HEK293 (cell line): ENCODE data around the gene ATP5MC2.

Experiments
- CTCF ChIA-PET: fragments of 350-600 bp; formaldehyde crosslinking; extraction: SDS; loops from one replicate; lab custom pipeline; 2021; ENCODE audit warnings: antibody characterized with exemption; lab: Yijun Ruan, JAX
- POLR2A ChIA-PET: fragments of 300-600 bp; formaldehyde crosslinking; extraction: SDS; loops from one replicate; lab custom pipeline; 2020; ENCODE audit warnings: antibody characterized with exemption, inconsistent platforms; lab: Yijun Ruan, JAX
- H3K27ac ChIP-seq: fragments of 200-500 bp; sonication (Bioruptor generic); 2 replicates; pipeline ENCODE4 v1.5.1; 2014; ENCODE audit warnings: low read depth, low read length, control low read depth, inconsistent platforms; ENCODE audit errors: extremely low read depth
- H3K36me3 ChIP-seq, 2 experiments: fragments of 200-500 bp in 1 of 2; sonication (Bioruptor generic) in 1 of 2; 1 replicate in 1 of 2; 2 replicates in 1 of 2; pipeline ENCODE4 v1.5.1; 2014 to 2017; ENCODE audit warnings: inconsistent platforms in 2 of 2, low read length in 2 of 2; ENCODE audit not compliant: control insufficient read depth in 2 of 2, insufficient read depth in 1 of 2
- H3K4me1 ChIP-seq: fragments of 200-500 bp; sonication (Bioruptor generic); 2 replicates; pipeline ENCODE4 v1.5.1; 2014; ENCODE audit warnings: mild to moderate bottlenecking, low read length, inconsistent platforms; ENCODE audit not compliant: control insufficient read depth, insufficient read depth
- H3K4me3 ChIP-seq: 2 replicates; pipeline ENCODE4 v1.5.1; 2011; ENCODE audit warnings: low read depth, mild to moderate bottlenecking, control low read depth, low read length, moderate library complexity
- H3K9me3 ChIP-seq: fragments of 200-500 bp; sonication (Bioruptor generic); 2 replicates; pipeline ENCODE4 v1.5.1; 2014; ENCODE audit warnings: low read depth, low read length, inconsistent platforms; ENCODE audit not compliant: control insufficient read depth, insufficient read depth
- GLI4 ChIP-seq: fragments of 450-650 bp; formaldehyde crosslinking; IDR thresholded peaks from 2 replicates; pipeline ENCODE4 v1.5.1; 2016; ENCODE audit warnings: missing biosample characterization, missing genetic modification characterization
- GLIS2 ChIP-seq: fragments of 450-650 bp; formaldehyde crosslinking; IDR thresholded peaks from 2 replicates; pipeline ENCODE4 v1.5.1; 2016; ENCODE audit warnings: missing biosample characterization, missing genetic modification characterization
- IKZF3 ChIP-seq: fragments of 450-650 bp; IDR thresholded peaks from 2 replicates; pipeline ENCODE4 v1.5.0; 2018; ENCODE audit warnings: missing biosample characterization, mild to moderate bottlenecking, missing genetic modification characterization, moderate library complexity
- KLF1 ChIP-seq: fragments of 450-650 bp; formaldehyde crosslinking; IDR thresholded peaks from 2 replicates; pipeline ENCODE4 v1.5.1; 2016; ENCODE audit warnings: missing biosample characterization, missing genetic modification characterization
- OSR2 ChIP-seq: fragments of 450-650 bp; formaldehyde crosslinking; IDR thresholded peaks from 2 replicates; pipeline ENCODE4 v1.5.1; 2016; ENCODE audit warnings: missing biosample characterization, missing genetic modification characterization
- ZFHX2 ChIP-seq: fragments of 450-650 bp; formaldehyde crosslinking; conservative IDR thresholded peaks from 2 replicates; pipeline ENCODE4 v1.5.1; 2016; ENCODE audit warnings: missing biosample characterization, missing genetic modification characterization
- ZIC2 ChIP-seq: fragments of 450-650 bp; formaldehyde crosslinking; IDR thresholded peaks from 2 replicates; pipeline ENCODE4 v1.5.1; 2016; ENCODE audit warnings: missing biosample characterization, missing genetic modification characterization
- ZNF10 ChIP-seq: fragments of 450-650 bp; formaldehyde crosslinking; IDR thresholded peaks from 2 replicates; pipeline ENCODE4 v1.5.1; 2017; ENCODE audit warnings: missing biosample characterization, missing genetic modification characterization
- ZNF2 ChIP-seq: fragments of 450-650 bp; formaldehyde crosslinking; IDR thresholded peaks from 2 replicates; pipeline ENCODE4 v1.5.1; 2016; ENCODE audit warnings: missing biosample characterization, missing genetic modification characterization
- ZNF211 ChIP-seq: fragments of 450-650 bp; formaldehyde crosslinking; IDR thresholded peaks from 2 replicates; pipeline ENCODE4 v1.5.1; 2016; ENCODE audit warnings: low read depth, missing biosample characterization, missing genetic modification characterization
- ZNF223 ChIP-seq: fragments of 450-650 bp; formaldehyde crosslinking; IDR thresholded peaks from 2 replicates; pipeline ENCODE4 v1.5.1; 2016; ENCODE audit warnings: missing biosample characterization, missing genetic modification characterization
- ZNF548 ChIP-seq: fragments of 450-650 bp; formaldehyde crosslinking; IDR thresholded peaks from 2 replicates; pipeline ENCODE4 v1.5.1; 2016; ENCODE audit warnings: missing biosample characterization, missing genetic modification characterization
- ZNF621 ChIP-seq: fragments of 450-650 bp; formaldehyde crosslinking; IDR thresholded peaks from 2 replicates; pipeline ENCODE4 v1.5.1; 2017; ENCODE audit warnings: missing biosample characterization, missing genetic modification characterization
- ZNF660 ChIP-seq: fragments of 450-650 bp; IDR thresholded peaks from 2 replicates; pipeline ENCODE4 v1.5.1; 2018; ENCODE audit warnings: missing biosample characterization, mild to moderate bottlenecking, missing genetic modification characterization
- ZNF664 ChIP-seq: fragments of 450-650 bp; formaldehyde crosslinking; IDR thresholded peaks from 2 replicates; pipeline ENCODE4 v1.5.1; 2016; ENCODE audit warnings: missing biosample characterization, missing genetic modification characterization
- ZNF776 ChIP-seq: fragments of 450-650 bp; formaldehyde crosslinking; IDR thresholded peaks from 2 replicates; pipeline ENCODE4 v1.5.0; 2017; ENCODE audit warnings: missing biosample characterization, missing genetic modification characterization, borderline replicate concordance
- ZNF777 ChIP-seq: fragments of 450-650 bp; formaldehyde crosslinking; IDR thresholded peaks from 2 replicates; pipeline ENCODE4 v1.5.1; 2017; ENCODE audit warnings: missing biosample characterization, missing genetic modification characterization, borderline replicate concordance
- ZNF837 ChIP-seq: fragments of 450-650 bp; formaldehyde crosslinking; IDR thresholded peaks from 2 replicates; pipeline ENCODE4 v1.5.1; 2016; ENCODE audit warnings: missing biosample characterization, missing genetic modification characterization
- ZSCAN23 ChIP-seq: fragments of 450-650 bp; formaldehyde crosslinking; IDR thresholded peaks from 2 replicates; pipeline ENCODE4 v1.5.1; 2016; ENCODE audit warnings: missing biosample characterization, missing genetic modification characterization
- TF ChIP-seq, protein P1 (sequence below): sonication (generic); formaldehyde crosslinking; IDR thresholded peaks from 2 replicates; pipeline ENCODE4 v1.8.1; 2022; ENCODE audit warnings: mild to moderate bottlenecking, moderate library complexity, missing genetic modification reagents
- TF ChIP-seq, protein P2 (sequence below): fragments of 450-650 bp; formaldehyde crosslinking; conservative IDR thresholded peaks from 2 replicates; pipeline ENCODE4 v1.5.1; 2016; ENCODE audit warnings: low read depth, missing biosample characterization, missing genetic modification characterization
- TF ChIP-seq, protein P3 (sequence below): fragments of 450-650 bp; formaldehyde crosslinking; IDR thresholded peaks from 2 replicates; pipeline ENCODE4 v1.5.1; 2016; ENCODE audit warnings: missing biosample characterization, missing genetic modification characterization
- TF ChIP-seq, protein P4 (sequence below): fragments of 450-650 bp; formaldehyde crosslinking; IDR thresholded peaks from 2 replicates; pipeline ENCODE4 v1.5.1; 2016; ENCODE audit warnings: missing biosample characterization, missing genetic modification characterization
- TF ChIP-seq, protein P5 (sequence below): fragments of 450-650 bp; formaldehyde crosslinking; IDR thresholded peaks from 2 replicates; pipeline ENCODE4; 2016; ENCODE audit warnings: missing biosample characterization, missing genetic modification characterization
- TF ChIP-seq, protein P6 (sequence below): fragments of 450-650 bp; formaldehyde crosslinking; IDR thresholded peaks from 2 replicates; pipeline ENCODE4 v1.5.1; 2016; ENCODE audit warnings: missing biosample characterization, missing genetic modification characterization

The ATP5MC2 gene

DNA sequence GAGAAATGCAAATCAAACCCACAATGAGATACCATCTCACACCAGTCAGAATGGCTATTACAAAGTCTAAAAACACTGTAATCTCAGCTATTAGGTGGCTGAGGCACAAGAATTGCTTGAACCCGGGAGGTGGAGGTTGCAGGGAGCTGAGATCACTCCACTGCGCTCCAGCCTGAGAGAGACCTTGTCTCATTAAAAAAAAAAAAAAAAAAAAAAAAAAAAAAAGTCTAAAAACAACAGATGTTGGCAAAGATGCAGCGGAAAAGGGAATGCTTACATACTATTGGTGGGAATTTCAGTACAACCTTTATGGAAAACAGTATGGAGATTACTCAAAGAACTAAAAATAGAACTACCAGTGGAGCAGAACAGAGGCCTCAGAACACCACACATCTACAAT, 30.7 kb downstream of the ATP5MC2 start:
- POLR2A ChIA-PET = no interaction called here
- H3K4me1 ChIP-seq = no peaks in the 10 kb centered on the region
- TF ChIP-seq ZFHX2 (tag by site-specific recombination) (no peak), ZNF211 (tag by site-specific recombination) (no peak), ZSCAN23 (tag by site-specific recombination) (no peak), ZNF223 (no peak), ZNF776 (tag by site-specific recombination) (no peak), ZNF837 (tag by site-specific recombination) (no peak), ZNF2 (tag by site-specific recombination) (no peak), ZNF664 (tag by site-specific recombination) (no peak), GLIS2 (no peak), ZNF621 (tag by site-specific recombination) (no peak), ZNF10 (no peak), ZNF660 (no peak), IKZF3 (tag by site-specific recombination) (no peak)
- TF ChIP-seq, protein P1, sequence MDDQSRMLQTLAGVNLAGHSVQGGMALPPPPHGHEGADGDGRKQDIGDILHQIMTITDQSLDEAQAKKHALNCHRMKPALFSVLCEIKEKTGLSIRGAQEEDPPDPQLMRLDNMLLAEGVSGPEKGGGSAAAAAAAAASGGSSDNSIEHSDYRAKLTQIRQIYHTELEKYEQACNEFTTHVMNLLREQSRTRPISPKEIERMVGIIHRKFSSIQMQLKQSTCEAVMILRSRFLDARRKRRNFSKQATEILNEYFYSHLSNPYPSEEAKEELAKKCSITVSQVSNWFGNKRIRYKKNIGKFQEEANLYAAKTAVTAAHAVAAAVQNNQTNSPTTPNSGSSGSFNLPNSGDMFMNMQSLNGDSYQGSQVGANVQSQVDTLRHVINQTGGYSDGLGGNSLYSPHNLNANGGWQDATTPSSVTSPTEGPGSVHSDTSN (CRISPR knock-in tag) = no peak
- TF ChIP-seq, protein P2, sequence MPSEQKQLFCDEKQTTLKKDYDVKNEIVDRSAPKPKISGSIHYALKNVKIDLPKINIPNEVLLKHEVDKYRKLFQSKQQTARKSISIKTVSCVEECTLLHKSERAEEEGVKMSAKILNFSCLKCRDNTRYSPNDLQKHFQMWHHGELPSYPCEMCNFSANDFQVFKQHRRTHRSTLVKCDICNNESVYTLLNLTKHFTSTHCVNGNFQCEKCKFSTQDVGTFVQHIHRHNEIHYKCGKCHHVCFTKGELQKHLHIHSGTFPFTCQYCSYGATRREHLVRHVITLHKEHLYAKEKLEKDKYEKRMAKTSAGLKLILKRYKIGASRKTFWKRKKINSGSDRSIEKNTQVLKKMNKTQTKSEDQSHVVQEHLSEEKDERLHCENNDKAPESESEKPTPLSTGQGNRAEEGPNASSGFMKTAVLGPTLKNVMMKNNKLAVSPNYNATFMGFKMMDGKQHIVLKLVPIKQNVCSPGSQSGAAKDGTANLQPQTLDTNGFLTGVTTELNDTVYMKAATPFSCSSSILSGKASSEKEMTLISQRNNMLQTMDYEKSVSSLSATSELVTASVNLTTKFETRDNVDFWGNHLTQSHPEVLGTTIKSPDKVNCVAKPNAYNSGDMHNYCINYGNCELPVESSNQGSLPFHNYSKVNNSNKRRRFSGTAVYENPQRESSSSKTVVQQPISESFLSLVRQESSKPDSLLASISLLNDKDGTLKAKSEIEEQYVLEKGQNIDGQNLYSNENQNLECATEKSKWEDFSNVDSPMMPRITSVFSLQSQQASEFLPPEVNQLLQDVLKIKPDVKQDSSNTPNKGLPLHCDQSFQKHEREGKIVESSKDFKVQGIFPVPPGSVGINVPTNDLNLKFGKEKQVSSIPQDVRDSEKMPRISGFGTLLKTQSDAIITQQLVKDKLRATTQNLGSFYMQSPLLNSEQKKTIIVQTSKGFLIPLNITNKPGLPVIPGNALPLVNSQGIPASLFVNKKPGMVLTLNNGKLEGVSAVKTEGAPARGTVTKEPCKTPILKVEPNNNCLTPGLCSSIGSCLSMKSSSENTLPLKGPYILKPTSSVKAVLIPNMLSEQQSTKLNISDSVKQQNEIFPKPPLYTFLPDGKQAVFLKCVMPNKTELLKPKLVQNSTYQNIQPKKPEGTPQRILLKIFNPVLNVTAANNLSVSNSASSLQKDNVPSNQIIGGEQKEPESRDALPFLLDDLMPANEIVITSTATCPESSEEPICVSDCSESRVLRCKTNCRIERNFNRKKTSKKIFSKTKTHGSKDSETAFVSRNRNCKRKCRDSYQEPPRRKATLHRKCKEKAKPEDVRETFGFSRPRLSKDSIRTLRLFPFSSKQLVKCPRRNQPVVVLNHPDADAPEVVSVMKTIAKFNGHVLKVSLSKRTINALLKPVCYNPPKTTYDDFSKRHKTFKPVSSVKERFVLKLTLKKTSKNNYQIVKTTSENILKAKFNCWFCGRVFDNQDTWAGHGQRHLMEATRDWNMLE = no peak
- TF ChIP-seq, protein P3, sequence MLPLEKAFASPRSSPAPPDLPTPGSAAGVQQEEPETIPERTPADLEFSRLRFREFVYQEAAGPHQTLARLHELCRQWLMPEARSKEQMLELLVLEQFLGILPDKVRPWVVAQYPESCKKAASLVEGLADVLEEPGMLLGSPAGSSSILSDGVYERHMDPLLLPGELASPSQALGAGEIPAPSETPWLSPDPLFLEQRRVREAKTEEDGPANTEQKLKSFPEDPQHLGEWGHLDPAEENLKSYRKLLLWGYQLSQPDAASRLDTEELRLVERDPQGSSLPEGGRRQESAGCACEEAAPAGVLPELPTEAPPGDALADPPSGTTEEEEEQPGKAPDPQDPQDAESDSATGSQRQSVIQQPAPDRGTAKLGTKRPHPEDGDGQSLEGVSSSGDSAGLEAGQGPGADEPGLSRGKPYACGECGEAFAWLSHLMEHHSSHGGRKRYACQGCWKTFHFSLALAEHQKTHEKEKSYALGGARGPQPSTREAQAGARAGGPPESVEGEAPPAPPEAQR (tag by site-specific recombination) = no peak
- TF ChIP-seq, protein P4, sequence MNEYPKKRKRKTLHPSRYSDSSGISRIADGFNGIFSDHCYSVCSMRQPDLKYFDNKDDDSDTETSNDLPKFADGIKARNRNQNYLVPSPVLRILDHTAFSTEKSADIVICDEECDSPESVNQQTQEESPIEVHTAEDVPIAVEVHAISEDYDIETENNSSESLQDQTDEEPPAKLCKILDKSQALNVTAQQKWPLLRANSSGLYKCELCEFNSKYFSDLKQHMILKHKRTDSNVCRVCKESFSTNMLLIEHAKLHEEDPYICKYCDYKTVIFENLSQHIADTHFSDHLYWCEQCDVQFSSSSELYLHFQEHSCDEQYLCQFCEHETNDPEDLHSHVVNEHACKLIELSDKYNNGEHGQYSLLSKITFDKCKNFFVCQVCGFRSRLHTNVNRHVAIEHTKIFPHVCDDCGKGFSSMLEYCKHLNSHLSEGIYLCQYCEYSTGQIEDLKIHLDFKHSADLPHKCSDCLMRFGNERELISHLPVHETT = no peak
- no peak overlapping the region for H3K27ac ChIP-seq
- H3K9me3 ChIP-seq = no peaks in the 10 kb centered on the region
- CTCF ChIA-PET = no interaction called here
- H3K4me3 ChIP-seq = no peak overlapping the region
- no peaks in the 10 kb centered on the region for H3K36me3 ChIP-seq

DNA sequence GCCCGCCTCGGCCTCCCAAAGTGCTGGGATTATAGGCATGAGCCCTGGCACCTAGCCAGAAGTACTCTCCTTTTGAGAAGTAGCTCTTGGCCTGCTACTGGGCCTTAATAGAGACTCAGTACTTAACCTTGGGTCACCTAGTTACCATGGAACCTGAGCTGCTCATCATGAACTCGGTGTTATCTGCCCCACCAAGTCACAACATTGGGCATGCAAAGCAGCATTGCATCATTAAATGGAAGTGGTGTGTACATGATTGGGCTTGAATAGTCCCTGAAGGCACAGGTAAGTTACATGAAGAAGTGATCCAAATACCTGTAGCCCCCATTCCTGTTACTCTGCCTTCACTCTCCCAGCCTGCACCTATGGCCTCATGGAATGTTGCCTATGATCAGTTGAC, 31.8 kb downstream of the ATP5MC2 start:
- CTCF ChIA-PET = no interaction called here
- POLR2A ChIA-PET = no interaction called here
- Histone ChIP-seq H3K36me3 (no peaks in the 10 kb centered on the region), H3K9me3 (no peaks in the 10 kb centered on the region), H3K4me3 (no peak overlapping the region), H3K4me1 (no peaks in the 10 kb centered on the region), H3K27ac (no peak overlapping the region)
- TF ChIP-seq OSR2 = no peak
- TF ChIP-seq ZNF777 (tag by site-specific recombination) = no peak
- TF ChIP-seq KLF1 = no peak
- no peak for TF ChIP-seq ZNF548 (tag by site-specific recombination)
- no peak for TF ChIP-seq ZIC2 (tag by site-specific recombination)
- TF ChIP-seq, protein P5, sequence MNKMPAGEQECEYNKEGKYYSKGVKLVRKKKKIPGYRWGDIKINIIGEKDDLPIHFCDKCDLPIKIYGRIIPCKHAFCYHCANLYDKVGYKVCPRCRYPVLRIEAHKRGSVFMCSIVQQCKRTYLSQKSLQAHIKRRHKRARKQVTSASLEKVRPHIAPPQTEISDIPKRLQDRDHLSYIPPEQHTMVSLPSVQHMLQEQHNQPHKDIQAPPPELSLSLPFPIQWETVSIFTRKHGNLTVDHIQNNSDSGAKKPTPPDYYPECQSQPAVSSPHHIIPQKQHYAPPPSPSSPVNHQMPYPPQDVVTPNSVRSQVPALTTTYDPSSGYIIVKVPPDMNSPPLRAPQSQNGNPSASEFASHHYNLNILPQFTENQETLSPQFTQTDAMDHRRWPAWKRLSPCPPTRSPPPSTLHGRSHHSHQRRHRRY (tag by site-specific recombination) = no peak
- no peak for TF ChIP-seq GLI4 (tag by site-specific recombination)
- TF ChIP-seq, protein P6, sequence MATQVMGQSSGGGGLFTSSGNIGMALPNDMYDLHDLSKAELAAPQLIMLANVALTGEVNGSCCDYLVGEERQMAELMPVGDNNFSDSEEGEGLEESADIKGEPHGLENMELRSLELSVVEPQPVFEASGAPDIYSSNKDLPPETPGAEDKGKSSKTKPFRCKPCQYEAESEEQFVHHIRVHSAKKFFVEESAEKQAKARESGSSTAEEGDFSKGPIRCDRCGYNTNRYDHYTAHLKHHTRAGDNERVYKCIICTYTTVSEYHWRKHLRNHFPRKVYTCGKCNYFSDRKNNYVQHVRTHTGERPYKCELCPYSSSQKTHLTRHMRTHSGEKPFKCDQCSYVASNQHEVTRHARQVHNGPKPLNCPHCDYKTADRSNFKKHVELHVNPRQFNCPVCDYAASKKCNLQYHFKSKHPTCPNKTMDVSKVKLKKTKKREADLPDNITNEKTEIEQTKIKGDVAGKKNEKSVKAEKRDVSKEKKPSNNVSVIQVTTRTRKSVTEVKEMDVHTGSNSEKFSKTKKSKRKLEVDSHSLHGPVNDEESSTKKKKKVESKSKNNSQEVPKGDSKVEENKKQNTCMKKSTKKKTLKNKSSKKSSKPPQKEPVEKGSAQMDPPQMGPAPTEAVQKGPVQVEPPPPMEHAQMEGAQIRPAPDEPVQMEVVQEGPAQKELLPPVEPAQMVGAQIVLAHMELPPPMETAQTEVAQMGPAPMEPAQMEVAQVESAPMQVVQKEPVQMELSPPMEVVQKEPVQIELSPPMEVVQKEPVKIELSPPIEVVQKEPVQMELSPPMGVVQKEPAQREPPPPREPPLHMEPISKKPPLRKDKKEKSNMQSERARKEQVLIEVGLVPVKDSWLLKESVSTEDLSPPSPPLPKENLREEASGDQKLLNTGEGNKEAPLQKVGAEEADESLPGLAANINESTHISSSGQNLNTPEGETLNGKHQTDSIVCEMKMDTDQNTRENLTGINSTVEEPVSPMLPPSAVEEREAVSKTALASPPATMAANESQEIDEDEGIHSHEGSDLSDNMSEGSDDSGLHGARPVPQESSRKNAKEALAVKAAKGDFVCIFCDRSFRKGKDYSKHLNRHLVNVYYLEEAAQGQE = no peak
